NCI-H128 (cell line): ENCODE data around the gene USP6NL.
"Not testable (repeated sequence)": the region's sequence is repeated elsewhere in the genome, so short reads cannot be mapped to it uniquely, and the experiment has no call there.

ENCODE experiments used
- DNase-seq: peaks from one replicate; lab custom pipeline; 2025; ENCODE audit not compliant: unreplicated experiment; lab: John Stamatoyannopoulos, UW

Gene USP6NL

DNA sequence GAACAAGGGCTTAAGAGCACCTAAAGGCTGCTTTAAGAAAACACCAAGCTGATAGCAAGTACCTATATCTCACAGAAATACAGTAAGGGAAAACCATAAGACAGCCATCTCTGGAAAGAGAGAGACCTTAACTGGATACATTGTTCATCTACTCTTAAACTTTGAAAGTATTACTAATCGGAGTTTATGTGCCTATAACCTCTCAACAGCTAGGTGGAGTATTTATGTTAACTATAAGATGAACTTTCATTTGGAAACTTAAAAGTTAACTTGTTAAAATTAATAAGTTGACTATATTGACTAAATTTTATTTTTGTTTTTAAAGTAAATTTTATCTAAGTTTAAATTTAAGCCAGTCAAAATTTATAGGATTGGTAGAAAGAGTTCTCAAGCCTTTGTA, 90.6 kb downstream of the USP6NL start:
- DNase-seq: no peak

DNA sequence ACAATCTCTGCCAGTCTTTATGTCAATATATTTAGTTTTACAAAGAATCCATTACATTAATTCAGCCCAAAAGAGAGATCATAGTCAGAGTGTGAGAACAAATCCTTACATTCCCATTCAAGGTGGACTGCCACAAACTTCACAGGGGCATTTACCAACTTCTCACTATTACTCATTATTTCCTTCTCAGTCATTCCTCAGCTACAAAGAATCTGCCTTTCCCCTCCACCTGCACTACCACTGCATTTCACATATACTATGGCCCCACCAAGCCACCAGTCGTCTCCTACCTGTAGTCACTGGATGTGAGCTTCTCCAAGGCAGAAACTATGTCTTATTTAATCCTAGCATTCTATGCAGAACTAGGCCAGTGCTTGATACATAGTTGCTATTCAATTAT, 94.3 kb downstream of the USP6NL start:
- no peak for DNase-seq

DNA sequence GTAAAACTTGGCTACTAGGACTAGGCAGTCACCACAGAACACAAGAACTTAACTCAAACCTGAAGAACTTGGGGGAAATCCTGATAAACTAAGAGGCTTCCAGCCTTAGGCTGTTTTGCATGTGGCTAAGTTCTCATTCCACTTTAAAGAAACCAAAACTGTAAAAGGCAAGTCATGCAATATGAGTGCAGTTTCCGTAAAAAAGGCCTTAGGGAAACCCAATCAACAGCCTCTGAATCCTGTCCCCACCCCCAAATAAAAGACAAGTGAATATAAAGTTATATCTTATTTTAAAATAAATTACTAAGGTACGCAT, 95.1 kb downstream of the USP6NL start:
- DNase-seq: no peak

DNA sequence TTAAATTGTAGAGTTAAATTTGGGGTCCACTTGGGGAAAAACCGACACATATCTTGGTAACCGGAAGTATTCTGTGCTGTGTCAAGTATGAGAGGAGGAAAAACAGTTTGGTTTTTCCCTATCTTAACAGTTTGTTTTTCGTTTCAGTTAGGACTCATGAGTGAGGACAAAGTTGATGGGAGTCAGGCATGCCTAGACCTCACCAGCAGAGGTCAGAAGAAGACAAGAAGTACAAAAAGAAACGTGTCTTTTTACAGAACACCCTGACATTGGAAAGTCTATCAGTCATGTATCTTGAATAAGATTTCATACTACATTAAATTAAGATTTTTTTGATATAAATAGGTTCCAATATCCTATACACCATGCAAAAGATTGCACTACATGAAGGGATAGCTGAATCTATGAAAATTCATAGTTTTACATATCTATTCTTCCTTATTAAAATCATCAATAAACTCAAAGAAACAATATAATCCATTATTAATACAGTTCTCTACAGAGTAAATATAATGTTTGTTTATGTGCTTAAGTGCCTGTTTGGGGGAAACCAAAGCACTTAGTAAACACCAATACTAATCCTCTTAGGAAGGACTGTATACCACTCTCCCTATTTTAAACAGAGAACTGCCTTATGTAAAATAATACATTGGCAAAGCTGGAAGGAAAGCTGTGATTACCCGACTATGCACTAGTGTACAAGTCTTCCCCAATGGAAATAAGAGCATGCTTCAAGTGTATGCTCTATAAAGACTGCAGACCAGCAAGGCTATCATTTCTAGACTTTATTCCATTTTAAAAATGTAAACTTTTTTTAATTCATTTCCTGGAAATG, 95.6 kb downstream of the USP6NL start:
- no peak for DNase-seq

DNA sequence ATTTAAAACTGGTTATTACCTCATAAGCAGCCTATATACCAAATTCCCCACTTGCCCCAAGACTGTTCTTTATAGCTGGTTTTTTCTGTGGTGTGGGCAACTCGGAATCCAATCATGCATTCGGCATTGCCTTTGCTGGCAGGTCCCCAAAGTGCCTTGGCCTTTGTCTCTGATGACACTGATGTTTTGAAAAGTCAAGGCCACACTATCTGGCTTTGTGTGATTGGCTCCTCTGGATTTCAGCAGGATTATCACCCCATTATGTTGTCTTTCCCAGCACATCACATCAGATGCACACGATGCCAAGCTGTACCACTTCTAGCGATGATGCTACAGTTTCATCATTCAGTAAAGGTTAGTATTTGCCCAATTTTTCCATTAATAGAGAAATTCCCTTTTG, 97.7 kb downstream of the USP6NL start:
- DNase-seq: no peak

DNA sequence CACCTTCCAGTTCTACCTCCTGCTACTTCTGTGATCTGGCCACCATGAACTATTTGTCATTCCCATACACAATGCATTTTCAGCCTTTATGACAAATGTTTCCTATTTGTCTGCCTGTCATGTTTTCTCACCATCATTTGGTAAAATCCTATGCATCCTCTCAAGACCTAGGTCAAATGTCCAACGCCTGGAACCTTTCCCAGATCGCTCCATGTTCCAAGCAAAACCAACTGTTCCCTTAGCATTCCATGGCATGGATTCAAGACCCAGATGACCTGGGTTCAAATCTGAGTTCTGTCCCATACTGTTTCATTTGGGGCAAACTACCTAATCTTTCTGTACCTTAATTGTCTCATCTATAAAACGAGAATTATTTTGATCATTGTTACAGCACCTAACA, 98.9 kb downstream of the USP6NL start:
- DNase-seq: no peak

DNA sequence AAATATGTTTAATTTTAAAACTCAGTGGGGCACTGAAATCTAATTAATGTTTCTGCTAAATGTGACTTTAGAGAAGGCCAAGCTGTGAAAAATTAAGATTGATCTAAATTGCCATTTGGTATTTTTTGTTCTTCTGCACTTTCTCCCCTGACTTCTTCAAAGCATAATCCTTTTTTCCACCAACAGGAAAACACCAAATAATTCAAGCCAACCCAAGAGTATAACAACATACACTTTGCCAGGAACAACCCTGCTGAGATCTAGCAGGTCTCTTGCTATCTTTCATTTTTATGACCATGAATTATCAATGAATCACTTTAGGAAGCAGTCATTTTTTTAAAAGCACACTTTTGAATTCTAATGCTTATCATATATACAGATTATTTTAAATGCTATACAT, 100.1 kb downstream of the USP6NL start:
- no peak for DNase-seq

DNA sequence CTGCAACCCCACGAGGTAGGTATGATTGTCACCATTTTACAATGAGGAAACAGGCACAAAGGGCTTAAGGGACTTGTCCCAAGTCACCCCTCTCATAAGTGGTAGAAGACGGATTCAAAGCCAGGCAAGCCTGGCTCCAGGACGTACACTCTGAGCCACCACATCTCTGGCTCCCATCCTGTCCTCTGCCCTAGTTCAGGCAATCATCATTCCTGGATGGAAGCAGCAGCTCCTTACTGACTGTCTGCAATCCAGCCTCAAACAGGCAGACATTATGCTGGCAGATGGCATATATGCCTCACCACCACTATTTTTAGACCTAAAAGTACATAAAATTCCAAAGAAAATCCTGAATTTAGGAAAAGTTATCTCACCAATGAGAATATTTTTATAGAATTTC, 100.7 kb downstream of the USP6NL start:
- no peak for DNase-seq

DNA sequence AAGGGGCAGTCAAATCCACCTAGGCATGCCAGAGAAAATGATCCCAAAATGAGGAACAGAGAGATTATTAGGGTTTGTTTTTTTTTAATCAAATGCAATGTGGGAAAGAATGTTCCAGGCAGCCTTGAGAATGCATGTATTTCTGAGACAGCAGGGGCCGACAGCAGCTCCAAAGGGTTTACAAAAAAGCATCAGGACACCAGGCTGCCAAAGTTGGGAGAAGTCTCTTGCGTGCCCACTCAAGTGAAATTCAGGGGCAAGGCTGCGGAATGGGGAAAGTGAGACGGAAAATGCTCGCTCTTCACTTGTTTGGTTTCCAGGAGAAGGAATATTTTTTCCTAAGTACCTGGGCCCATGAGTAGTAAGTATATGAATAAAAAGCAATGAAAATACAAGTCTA, 101.2 kb downstream of the USP6NL start:
- no peak for DNase-seq

DNA sequence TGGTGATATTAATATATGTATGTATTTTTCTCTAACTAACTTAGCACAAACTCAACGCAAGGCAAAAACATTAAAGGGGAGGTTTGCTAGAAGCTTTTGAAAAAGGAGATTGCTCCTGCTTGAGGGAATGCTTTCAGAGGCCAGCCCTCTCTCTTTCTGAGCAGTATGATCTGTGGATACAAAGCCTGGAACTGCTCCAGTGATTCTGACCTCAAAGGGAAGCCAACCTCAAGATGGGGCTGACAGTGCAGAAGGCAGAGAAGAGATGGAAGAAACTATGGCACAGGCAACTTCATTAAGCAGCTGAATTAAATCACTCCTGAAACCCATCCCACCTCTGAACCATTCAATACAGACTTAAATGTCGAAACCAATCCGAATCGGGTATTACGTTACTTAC, 102.4 kb downstream of the USP6NL start:
- no peak for DNase-seq

DNA sequence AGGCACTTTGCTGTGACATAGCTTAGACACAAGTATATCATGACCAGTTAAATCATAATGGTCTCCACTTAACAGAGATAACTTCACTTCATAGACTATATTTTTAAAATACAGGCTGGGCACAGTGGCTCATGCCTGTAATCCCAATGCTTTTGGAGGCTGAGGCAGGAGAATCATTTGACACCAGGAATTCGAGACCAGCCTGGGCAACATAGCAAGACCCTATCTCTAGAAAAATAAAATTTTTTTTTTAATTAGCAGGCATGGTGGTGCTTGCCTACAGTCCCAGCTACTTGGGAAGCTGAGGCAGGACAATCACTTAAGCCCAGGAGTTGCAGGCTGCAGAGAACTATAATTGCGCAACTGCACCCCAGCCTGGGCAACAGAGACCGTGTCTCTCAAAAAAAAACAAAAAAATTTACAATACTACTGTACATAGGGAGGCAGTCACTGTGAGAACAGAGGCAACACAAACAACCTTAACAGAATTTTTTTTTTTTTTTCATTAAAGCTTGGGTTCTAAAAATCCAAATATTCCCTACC, 105.1 kb downstream of the USP6NL start:
- DNase-seq: no peak

DNA sequence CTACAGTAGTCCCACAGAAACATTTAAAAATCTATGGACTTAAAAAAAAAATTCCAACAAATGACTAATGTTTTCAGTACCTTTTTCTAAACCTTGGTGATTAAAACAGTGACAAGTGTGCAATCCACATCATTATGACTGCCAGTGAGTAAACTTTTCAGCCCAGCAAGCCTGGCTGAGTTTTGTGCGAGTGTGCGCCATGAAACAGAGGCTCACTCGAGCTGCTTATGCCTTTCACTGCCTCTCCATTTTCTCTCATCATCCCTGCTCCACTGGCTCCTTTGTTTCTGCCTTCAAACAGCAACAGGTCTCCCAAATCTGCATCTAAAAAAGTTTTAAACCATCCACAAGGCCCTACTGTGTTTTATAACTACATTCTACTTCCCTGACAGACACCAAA, 105.8 kb downstream of the USP6NL start:
- no peak for DNase-seq

DNA sequence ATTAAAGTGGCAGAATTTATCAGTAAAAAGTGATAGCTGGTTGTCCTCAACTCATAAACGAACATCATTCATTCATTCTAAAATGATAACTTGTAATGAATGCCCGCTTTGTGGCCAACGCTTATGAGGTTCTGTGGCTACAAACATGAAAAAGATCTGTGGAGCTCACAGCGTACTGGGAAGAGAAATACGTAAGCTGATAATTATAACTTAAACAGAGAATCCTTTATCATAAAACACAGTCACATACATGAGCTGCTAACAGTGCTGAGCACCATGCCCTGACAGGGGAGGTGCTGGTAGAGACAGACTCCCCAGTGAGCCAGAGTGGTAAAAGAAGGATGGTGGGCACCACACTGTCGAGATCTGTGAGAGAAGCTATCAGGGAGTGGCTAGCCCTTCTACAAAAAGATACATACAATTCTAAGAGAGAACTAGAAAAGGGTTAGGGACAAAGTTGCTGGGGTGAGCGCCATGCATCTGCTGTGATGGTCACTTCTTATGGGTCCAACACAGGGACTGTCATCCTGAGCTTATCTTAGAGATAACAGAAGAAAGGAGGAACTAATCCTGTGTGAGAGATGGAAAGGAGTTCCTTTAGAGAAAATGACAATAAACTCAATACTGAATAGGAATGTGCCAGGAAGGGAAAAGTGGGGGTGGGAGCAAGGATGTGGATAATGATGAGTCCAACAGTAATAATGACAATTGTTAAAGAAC, 106.7 kb downstream of the USP6NL start:
- no peak for DNase-seq

DNA sequence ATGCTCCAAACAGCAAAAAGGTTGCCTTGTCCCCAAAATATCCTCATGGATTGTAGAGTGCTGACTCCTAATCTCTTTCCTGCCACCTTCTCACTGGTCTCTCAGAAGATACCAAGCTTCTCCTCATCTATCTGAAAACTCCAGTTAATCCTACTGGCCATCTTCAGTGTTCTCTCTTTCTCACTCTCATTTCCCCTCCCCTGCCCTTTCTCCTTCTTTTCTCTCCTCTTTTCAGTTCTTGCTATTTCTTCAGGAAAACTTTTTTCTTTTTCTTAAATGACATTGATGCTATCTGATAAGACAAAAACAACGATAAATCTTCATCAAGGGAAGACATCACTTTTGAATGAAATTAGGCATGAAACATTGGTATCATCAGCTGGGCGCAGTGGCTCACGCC, 109.8 kb downstream of the USP6NL start:
- no peak for DNase-seq

DNA sequence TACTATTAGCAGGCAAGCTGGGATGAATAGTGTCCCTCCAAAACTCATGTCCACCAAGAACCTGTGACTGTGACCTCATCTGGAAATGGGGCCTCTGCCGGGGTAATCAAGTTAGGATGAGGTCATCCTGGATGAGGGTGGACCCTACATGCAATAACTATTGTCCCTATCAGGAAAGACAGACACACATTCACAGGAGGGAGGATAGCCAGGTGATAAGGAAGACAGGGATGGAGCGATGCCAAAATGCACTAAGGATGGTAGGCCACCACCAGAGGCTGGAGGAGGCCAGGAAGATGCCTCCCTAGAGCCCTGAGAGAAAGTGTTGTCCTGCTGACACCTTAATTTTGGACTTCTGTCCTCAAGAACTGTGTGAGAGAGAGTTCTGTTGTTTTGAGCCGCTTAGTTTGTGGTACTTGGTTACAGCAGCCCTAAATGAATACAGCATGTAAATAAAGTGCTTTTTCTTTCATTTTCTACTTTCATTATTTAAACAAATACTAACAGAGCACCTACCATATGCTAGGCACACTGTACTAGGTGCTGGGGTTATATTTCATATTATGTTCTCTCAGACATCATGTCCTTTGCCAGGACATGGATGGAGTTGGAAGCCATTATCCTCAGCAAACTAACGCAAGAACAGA, 111.9 kb downstream of the USP6NL start:
- DNase-seq: no peak

DNA sequence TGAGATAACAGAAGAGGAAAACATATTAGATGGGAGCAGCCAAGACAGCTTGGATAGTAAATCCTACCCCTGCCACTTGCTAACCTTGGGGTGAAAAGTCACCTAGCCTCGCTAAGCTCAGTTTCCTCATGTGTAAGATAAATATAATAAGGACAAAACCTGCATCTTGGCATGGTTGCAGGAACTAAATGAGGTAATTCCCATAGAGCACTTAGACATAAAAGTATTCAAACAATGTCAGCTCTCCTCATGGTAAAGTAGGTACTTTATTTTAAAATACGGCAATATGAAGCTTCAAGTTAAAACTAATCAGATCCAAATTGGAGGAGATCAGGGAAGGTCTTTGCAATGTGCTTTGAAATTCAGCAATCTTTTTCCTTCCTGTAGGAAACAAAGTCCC, 113.1 kb downstream of the USP6NL start:
- no peak for DNase-seq

DNA sequence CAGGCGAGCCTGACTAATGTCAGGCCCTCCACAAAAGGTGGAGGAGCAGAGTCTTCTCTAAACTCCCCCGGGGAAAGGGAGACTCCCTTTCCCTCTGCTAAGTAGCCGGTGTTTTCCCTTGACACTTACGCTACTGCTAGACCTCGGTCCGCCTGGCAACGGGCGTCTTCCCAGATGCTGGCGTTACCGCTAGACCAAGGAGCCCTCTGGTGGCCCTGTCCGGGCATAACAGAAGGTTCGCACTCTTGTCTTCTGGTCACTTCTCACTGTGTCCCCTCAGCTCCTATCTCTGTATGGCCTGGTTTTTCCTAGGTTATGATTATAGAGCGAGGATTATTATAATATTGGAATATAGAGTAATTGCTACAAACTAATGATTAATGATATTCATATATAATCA, 116.5 kb downstream of the USP6NL start:
- not testable (repeated sequence) for DNase-seq

DNA sequence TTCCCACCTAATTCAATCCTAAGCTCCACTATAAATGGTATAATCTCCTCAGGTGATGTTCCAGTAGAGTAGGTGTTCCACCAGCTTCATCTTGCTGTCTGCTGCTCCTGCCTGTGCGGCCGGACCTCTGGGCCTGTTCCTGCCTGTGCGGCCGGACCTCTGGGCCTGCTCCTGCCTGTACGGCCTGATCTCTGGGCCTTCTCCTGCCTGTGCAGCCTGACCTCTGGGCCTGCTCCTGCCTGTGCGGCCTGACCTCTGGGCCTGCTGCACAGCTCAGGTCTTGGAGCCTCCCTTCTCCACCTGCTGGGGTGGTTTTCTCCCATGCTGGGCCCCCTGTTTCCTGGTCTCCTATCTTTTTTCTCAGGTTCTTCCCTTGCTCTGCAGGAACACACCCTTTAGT, 117.8 kb downstream of the USP6NL start:
- no peak for DNase-seq

DNA sequence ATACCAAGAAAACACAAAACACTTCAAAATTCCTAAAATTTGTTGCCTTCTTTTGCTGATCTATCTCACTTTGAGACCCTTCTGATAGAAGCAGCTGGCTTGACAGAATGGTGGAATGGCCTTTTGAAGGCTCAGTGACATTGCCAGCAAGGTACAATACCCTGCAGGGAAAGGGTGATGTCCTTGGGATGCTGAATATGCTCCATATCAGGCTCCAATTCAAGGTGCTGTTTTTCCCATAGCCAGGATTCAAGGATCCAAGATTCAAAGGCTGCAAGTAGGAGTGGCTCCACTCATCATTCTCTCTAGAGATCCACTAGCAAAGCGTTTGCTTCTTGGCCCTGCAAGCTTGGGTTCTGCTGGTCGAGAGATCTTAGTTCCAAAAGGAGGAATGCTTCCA, 120.4 kb downstream of the USP6NL start:
- no peak for DNase-seq

DNA sequence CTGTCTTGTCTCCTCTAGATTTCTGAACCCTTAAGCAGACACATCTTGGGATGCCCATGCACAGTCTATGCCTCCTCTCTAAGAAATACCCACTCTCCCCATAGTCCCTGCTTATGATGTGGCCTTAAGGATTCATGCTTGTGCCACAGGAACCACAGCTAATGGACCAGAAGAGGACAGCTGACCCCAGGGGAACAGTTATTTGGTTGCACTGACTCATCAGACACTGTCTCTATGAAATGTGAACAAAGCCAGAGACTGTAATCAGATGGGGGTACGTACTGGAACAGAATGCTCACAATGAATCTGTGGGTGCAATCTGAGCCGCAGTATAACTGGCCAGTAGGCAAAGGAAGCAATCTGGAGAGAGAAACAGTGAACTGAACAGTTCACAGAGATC, 121.9 kb downstream of the USP6NL start:
- DNase-seq: no peak

DNA sequence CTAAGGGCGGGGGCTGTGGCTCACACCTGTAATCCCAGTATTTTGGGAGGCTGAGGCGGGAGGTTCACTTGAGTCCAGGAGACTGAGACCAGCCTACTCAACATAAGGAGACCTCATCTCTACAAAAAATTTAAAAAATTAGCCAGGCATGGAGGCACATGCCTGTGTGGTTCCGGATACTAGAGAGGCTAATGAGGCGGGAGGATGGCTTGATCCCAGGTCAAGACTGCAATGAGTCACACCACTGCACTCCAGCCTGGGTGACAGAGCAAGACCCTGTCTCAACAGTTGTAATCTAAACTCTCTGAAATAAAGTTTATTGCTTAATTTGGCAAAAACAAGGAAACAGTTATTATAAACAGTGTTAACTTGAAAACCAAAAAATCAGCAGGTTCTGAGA, 123.3 kb downstream of the USP6NL start:
- no peak for DNase-seq
